ENCODE measurements around the gene TERT. TPM values are rescaled to one million over a fixed set of nuclear protein-coding genes. Genes with fewer than 3 reads are reported as not detected.

The TERT gene
- total and polyA plus RNA-seq, 2 of the 4 experiments (the other 2 are of a cell fraction) = not detected

DNA sequence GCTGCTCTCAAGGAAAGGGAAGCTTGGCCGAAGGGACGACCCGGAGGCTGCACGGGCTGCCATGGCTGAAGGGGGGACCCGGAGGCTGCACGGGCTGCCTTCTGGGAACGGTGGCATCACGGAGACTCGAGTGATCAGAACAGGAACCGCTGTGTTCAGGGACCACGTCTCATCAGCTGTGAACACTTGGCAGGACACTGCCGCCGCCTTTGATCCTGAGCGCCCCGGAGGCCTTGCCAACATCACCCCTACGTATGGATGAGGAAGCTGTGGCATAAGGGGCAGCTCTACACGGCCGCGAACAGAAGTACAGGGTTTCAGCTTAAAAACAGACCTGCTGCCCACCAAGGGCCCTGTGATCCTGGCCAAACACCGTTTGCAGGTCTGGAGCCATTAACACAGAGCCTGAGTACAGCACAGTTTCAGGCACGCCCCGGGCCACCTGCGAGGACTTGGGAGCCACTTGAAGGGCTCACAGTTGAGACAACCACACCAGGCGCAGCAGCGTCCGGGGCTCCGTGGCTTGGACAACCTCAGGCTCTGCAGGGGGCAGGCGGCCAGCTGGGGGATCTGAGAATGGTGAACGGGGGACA is 23.9 kb upstream of the TERT start:
- CTCF ChIA-PET = no interaction called here
- Histone ChIP-seq H2BK120ac (ENCODE audit: low read depth, low read length) (no peak overlapping the region), H3K9me1 (ENCODE audit: insufficient read depth, low read length) (peaks cover 4% of the 10 kb centered on the region; the same call in 1 of the 2 replicates), H2AFZ (replicated peaks; ENCODE audit: low read length, poor library complexity) (no peak overlapping the region), H4K8ac (ENCODE audit: low read depth in 2 of 2, low read length in 2 of 2) (no peak overlapping the region), H3K56ac (ENCODE audit: extremely low read depth, insufficient read depth, low read length) (no peak overlapping the region), H3K4me1 (ENCODE audit: control insufficient read depth, insufficient read depth, low read length) (no peaks in the 10 kb centered on the region; the same call in 1 of the 2 replicates), H3K23ac (ENCODE audit: low read depth, low read length) (no peak overlapping the region), H3K79me1 (ENCODE audit: low read depth in 1 of 2, low read length in 2 of 2) (no peaks in the 10 kb centered on the region), H4K91ac (ENCODE audit: insufficient read depth, low read depth, low read length) (no peak overlapping the region), H3K9ac (ENCODE audit: low read depth, low read length) (no peak overlapping the region), H2AK5ac (ENCODE audit: low read depth, low read length) (no peak overlapping the region), H3K27ac (ENCODE audit: insufficient read depth, low read length) (no peak overlapping the region), H2BK15ac (ENCODE audit: low read depth, low read length) (no peak overlapping the region), H3K18ac (ENCODE audit: low read depth, low read length) (no peak overlapping the region), H2BK20ac (ENCODE audit: low read depth, low read length) (no peak overlapping the region), H4K20me1 (ENCODE audit: insufficient read depth, low read length) (no peaks in the 10 kb centered on the region), H3K9me3 (ENCODE audit: control insufficient read depth, insufficient read depth, low read length) (no peaks in the 10 kb centered on the region), H3K4ac (ENCODE audit: low read depth, low read length) (no peak overlapping the region), H3K14ac (replicated peaks; ENCODE audit: low read depth, low read length) (no peak overlapping the region), H3K4me3 (ENCODE audit: insufficient read depth, low read depth, low read length) (no peak overlapping the region), H4K5ac (ENCODE audit: low read depth, low read length) (no peak overlapping the region), H2BK5ac (ENCODE audit: low read depth, low read length, poor library complexity, severe bottlenecking) (no peak overlapping the region), H3K36me3 (ENCODE audit: control insufficient read depth, insufficient read depth, low read length) (peaks cover 45% of the 10 kb centered on the region), H3K4me2 (ENCODE audit: low read depth, low read length) (no peak overlapping the region), H2AK9ac (replicated peaks; ENCODE audit: low read depth, low read length, poor library complexity) (no peak overlapping the region), H3K27me3 (ENCODE audit: control insufficient read depth, insufficient read depth, low read length) (no peaks in the 10 kb centered on the region; the same call in 1 of the 2 replicates)
- dilution Hi-C loops (cut with HindIII; ENCODE audit: low sequenced_read_pairs, unreplicated experiment) (no loop called here), in situ Hi-C loops (cut with MboI; ENCODE audit: low sequenced_read_pairs) (no loop called here), intact Hi-C loops (cut with micrococcal nuclease) (no loop called here)
- DNase-seq (no peak), ATAC-seq (ENCODE audit: low read depth) (no peak)
- TF ChIP-seq CEBPB (IDR thresholded peaks at IDR 0.05; ENCODE audit: low read depth, low read length) (no peak), FOS (IDR thresholded peaks at IDR 0.05; ENCODE audit: low read depth, low read length) (no peak), NFE2L2 (IDR thresholded peaks at IDR 0.05; ENCODE audit: low read depth, low read length) (no peak), CHD1 (IDR thresholded peaks at IDR 0.05; ENCODE audit: low read depth, low read length) (no peak), RCOR1 (IDR thresholded peaks at IDR 0.05; ENCODE audit: insufficient replicate concordance, low read length) (no peak), BHLHE40 (IDR thresholded peaks at IDR 0.05; ENCODE audit: low read depth, low read length) (no peak), POLR2A (IDR thresholded peaks at IDR 0.05; ENCODE audit: low read depth, low read length) (no peak), MAFK (IDR thresholded peaks at IDR 0.05; ENCODE audit: low read depth, low read length) (no peak), RFX5 (IDR thresholded peaks at IDR 0.05; ENCODE audit: low read depth, low read length) (no peak), MAZ (IDR thresholded peaks at IDR 0.05; ENCODE audit: borderline replicate concordance, low read depth, low read length) (no peak), RAD21 (IDR thresholded peaks at IDR 0.05; ENCODE audit: low read length) (no peak)
- TF ChIP-seq, protein P1, sequence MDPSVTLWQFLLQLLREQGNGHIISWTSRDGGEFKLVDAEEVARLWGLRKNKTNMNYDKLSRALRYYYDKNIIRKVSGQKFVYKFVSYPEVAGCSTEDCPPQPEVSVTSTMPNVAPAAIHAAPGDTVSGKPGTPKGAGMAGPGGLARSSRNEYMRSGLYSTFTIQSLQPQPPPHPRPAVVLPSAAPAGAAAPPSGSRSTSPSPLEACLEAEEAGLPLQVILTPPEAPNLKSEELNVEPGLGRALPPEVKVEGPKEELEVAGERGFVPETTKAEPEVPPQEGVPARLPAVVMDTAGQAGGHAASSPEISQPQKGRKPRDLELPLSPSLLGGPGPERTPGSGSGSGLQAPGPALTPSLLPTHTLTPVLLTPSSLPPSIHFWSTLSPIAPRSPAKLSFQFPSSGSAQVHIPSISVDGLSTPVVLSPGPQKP (IDR thresholded peaks at IDR 0.05; ENCODE audit: borderline replicate concordance, low read depth, low read length) = no peak
- TF ChIP-seq, protein P2, sequence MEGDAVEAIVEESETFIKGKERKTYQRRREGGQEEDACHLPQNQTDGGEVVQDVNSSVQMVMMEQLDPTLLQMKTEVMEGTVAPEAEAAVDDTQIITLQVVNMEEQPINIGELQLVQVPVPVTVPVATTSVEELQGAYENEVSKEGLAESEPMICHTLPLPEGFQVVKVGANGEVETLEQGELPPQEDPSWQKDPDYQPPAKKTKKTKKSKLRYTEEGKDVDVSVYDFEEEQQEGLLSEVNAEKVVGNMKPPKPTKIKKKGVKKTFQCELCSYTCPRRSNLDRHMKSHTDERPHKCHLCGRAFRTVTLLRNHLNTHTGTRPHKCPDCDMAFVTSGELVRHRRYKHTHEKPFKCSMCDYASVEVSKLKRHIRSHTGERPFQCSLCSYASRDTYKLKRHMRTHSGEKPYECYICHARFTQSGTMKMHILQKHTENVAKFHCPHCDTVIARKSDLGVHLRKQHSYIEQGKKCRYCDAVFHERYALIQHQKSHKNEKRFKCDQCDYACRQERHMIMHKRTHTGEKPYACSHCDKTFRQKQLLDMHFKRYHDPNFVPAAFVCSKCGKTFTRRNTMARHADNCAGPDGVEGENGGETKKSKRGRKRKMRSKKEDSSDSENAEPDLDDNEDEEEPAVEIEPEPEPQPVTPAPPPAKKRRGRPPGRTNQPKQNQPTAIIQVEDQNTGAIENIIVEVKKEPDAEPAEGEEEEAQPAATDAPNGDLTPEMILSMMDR (conservative IDR thresholded peaks at IDR 0.05; ENCODE audit: low read depth, low read length) = no peak
- POLR2A ChIA-PET (ENCODE audit: unreplicated experiment) = no interaction called here
- no TSS peak for BruUV-seq (replicated peaks)
- WGBS, 2 experiments (ENCODE audit: extremely low coverage in 2 of 2, insufficient read length in 1 of 2) = 92% methylated on average over 5 of the region's 29 CpGs; no CpG with 5 or more reads in 1 of the 2 experiments
